Mesendoderm (in vitro differentiated cells): ENCODE data around the gene SAMD11.

Source experiments
- DNase-seq: peaks from one replicate; pipeline ENCODE4 v3.0.0; 2013
- H2AK5ac ChIP-seq: 2 replicates; pipeline ENCODE4 v1.6.1; 2013; ENCODE audit warnings: low read length, inconsistent platforms
- H2BK120ac ChIP-seq: 2 replicates; pipeline ENCODE4 v1.6.1; 2013; ENCODE audit warnings: low read depth, mild to moderate bottlenecking, low read length, moderate library complexity, mixed read lengths
- H2BK15ac ChIP-seq: replicated peaks from 2 replicates; pipeline ENCODE4 v1.6.1; 2013; ENCODE audit warnings: low read depth, mild to moderate bottlenecking, moderate library complexity
- H2BK5ac ChIP-seq: 2 replicates; pipeline ENCODE4 v1.6.1; 2013; ENCODE audit warnings: low read length, inconsistent platforms
- H3K18ac ChIP-seq: 2 replicates; pipeline ENCODE4 v1.6.1; 2013; ENCODE audit warnings: mild to moderate bottlenecking, low read length, mixed read lengths
- H3K23ac ChIP-seq: one replicate; pipeline ENCODE4 v1.6.1; 2013; ENCODE audit warnings: low read length
- H3K27ac ChIP-seq: 2 replicates; pipeline ENCODE4 v1.5.1; 2013; ENCODE audit warnings: low read depth, mild to moderate bottlenecking, inconsistent platforms, low read length, moderate library complexity
- H3K27me3 ChIP-seq: 2 replicates; pipeline ENCODE4 v1.6.1; 2013; ENCODE audit warnings: low read length, control low read depth, mild to moderate bottlenecking, inconsistent platforms; ENCODE audit not compliant: insufficient read depth, poor library complexity
- H3K36me3 ChIP-seq: 2 replicates; pipeline ENCODE4 v1.6.1; 2013; ENCODE audit warnings: low read length, inconsistent platforms; ENCODE audit not compliant: control insufficient read depth, insufficient read depth
- H3K4ac ChIP-seq: one replicate; pipeline ENCODE4 v1.6.1; 2013; ENCODE audit warnings: low read depth, mild to moderate bottlenecking, low read length, moderate library complexity
- H3K4me1 ChIP-seq: 2 replicates; pipeline ENCODE4 v1.6.1; 2013; ENCODE audit warnings: low read depth, low read length, inconsistent platforms; ENCODE audit not compliant: control insufficient read depth
- H3K4me2 ChIP-seq: 2 replicates; pipeline ENCODE4 v1.6.1; 2013; ENCODE audit warnings: low read length
- H3K4me3 ChIP-seq: 2 replicates; pipeline ENCODE4 v1.5.1; 2013; ENCODE audit warnings: mild to moderate bottlenecking, low read length
- H3K56ac ChIP-seq: one replicate; pipeline ENCODE4 v1.6.1; 2013; ENCODE audit warnings: low read length
- H3K79me1 ChIP-seq: 2 replicates; pipeline ENCODE4 v1.6.1; 2013; ENCODE audit warnings: low read length, inconsistent platforms
- H3K79me2 ChIP-seq: 2 replicates; pipeline ENCODE4 v1.6.1; 2013; ENCODE audit warnings: mild to moderate bottlenecking, low read length; ENCODE audit not compliant: control insufficient read depth, insufficient read depth
- H3K9ac ChIP-seq: 2 replicates; pipeline ENCODE4 v1.6.1; 2013; ENCODE audit warnings: low read length, inconsistent platforms
- H4K5ac ChIP-seq: one replicate; pipeline ENCODE4 v1.6.1; 2013; ENCODE audit warnings: low read length
- H4K8ac ChIP-seq: one replicate; pipeline ENCODE4 v1.6.1; 2013; ENCODE audit warnings: low read depth, mild to moderate bottlenecking, control low read depth, low read length, moderate library complexity
- WGBS: extraction: QIAGEN DNeasy Blood & Tissue Kit; methylation state at CpG from one replicate; pipeline ENCODE4 v1.1.7; 2013; ENCODE audit warnings: low lambda C conversion rate, missing lambda C conversion rate; ENCODE audit not compliant: insufficient coverage; ENCODE audit errors: extremely low coverage; 5-methylcytosine and 5-hydroxymethylcytosine counted together

Gene SAMD11

DNA sequence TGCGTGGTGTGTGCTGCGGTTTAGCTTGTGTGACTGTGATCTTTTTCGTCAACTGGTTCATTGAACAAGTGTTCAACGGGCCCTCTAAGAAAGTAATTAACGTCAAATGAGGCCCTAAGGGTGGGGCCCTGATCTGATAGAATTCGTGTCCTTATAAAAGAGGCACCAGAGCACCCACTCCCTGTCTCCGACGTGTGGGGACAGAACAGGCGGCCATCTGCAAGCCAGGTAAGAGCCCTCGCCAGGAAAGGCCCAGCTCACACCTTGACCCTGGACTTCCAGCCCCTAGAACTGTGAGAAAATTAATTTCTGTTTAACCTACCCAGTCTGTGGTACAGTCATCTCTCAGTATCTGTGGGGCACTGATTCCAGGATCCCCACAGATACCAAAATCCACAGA, 20.4 kb upstream of the SAMD11 start:
- Histone ChIP-seq H3K4me1 (no peaks in the 10 kb centered on the region), H4K8ac (no peak overlapping the region), H3K27me3 (no peaks in the 10 kb centered on the region), H3K56ac (no peak overlapping the region), H3K18ac (no peak overlapping the region), H3K4ac (no peak overlapping the region), H2BK15ac (no peak overlapping the region), H2AK5ac (no peak overlapping the region), H3K4me2 (no peak overlapping the region), H2BK5ac (no peak overlapping the region), H3K9ac (no peak overlapping the region), H3K4me3 (no peak overlapping the region), H2BK120ac (no peak overlapping the region), H3K79me2 (no peaks in the 10 kb centered on the region), H3K36me3 (no peaks in the 10 kb centered on the region), H4K5ac (no peak overlapping the region), H3K27ac (no peak overlapping the region), H3K79me1 (no peaks in the 10 kb centered on the region), H3K23ac (no peak overlapping the region)
- no peak for DNase-seq
- WGBS, result no CpG with 5 or more reads among the region's 10 CpGs

DNA sequence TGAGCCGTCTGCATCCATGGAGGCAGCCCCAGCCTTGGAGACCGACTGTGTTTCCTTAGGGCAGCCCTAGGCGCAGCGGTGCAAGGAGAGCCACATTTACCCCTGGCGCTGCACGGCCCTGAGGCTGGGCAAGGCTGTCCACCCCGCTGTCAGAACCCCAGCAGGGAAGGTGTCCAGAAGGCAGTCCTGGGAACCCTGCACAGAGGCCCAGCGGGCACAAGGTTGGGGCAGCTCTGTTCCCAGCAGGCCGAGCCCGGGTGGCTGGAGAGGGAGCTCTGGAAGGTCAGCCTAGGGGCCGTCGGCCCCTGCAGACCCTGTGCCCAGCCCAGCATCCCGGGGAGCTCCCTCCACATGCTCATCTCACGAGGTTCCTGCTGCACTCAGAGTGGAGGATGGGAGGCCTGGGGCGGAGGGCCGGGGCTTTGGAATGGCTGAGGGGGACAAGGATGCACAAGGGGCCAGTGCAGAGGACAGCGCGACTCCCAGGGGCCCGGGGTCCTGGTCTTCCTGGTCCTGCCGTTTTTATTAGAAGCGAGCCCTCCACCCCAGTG, 19.9 kb upstream of the SAMD11 start:
- DNase-seq, result no peak
- Histone ChIP-seq H2BK15ac (no peak overlapping the region), H3K18ac (peak overlapping the region; percentile 10), H3K79me1 (no peaks in the 10 kb centered on the region), H2AK5ac (no peak overlapping the region), H4K5ac (no peak overlapping the region), H3K27me3 (no peaks in the 10 kb centered on the region), H2BK5ac (no peak overlapping the region), H3K4me1 (no peaks in the 10 kb centered on the region), H3K4me3 (no peak overlapping the region), H3K36me3 (no peaks in the 10 kb centered on the region), H3K9ac (no peak overlapping the region), H3K23ac (no peak overlapping the region), H3K4me2 (no peak overlapping the region), H3K79me2 (no peaks in the 10 kb centered on the region), H4K8ac (no peak overlapping the region), H2BK120ac (no peak overlapping the region), H3K56ac (peak overlapping the region; percentile 5), H3K4ac (no peak overlapping the region), H3K27ac (no peak overlapping the region)
- WGBS, result no CpG with 5 or more reads among the region's 21 CpGs

DNA sequence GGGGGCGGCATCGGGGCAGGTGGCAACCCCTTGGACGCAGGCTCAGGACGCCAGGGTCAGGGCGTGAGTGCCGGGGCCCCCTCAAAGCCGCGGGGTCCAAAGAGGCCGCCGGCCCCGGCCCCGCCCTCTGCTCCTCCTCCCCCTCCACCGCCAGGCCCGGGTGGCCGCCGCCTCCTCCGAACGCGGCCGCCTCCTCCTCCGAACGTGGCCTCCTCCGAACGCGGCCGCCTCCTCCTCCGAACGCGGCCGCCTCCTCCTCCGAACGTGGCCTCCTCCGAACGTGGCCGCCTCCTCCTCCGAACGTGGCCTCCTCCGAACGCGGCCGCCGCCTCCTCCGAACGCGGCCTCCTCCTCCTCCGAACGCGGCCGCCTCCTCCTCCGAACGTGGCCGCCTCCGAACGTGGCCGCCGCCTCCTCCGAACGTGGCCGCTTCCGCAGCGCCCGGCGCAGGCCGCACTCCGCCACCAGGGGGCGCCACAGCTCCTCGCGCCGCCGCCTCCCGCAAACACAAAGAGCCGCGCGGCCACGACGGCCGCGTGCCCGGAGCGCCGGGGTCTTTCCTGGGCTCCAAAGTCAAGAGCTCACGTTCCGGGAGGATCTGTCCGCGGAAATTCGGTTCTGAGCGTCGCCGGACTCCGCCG, 19.3 kb upstream of the SAMD11 start:
- no peaks in the 10 kb centered on the region for H3K4me1 ChIP-seq
- no CpG with 5 or more reads among the region's 91 CpGs for WGBS

GRCh38 chr1:905071-905749, 18.5 kb upstream of the SAMD11 start:
- H3K27me3 ChIP-seq, result no peaks in the 10 kb centered on the region
- DNase-seq, result peak; percentile 64

More for the DNA sequence above, 19.3 kb upstream of the SAMD11 start:
- no peak overlapping the region for H3K27ac ChIP-seq
- H2BK15ac ChIP-seq, result no peak overlapping the region
- peak overlapping the region; percentile 84 for H3K4ac ChIP-seq
- H3K27me3 ChIP-seq, result no peaks in the 10 kb centered on the region
- peak; percentile 86 for DNase-seq
- H2BK120ac ChIP-seq, result no peak overlapping the region
- peak overlapping the region; percentile 86 for H3K56ac ChIP-seq
- H3K79me2 ChIP-seq, result no peaks in the 10 kb centered on the region
- H3K18ac ChIP-seq, result peak overlapping the region; percentile 88
- H2BK5ac ChIP-seq, result no peak overlapping the region
- H4K5ac ChIP-seq, result no peak overlapping the region
- no peaks in the 10 kb centered on the region for H3K36me3 ChIP-seq
- no peak overlapping the region for H3K4me3 ChIP-seq
- no peak overlapping the region for H2AK5ac ChIP-seq
- H3K9ac ChIP-seq, result peak overlapping the region; percentile 34
- H3K79me1 ChIP-seq, result no peaks in the 10 kb centered on the region
- no peak overlapping the region for H3K23ac ChIP-seq
- H3K4me2 ChIP-seq, result no peak overlapping the region
- H4K8ac ChIP-seq, result no peak overlapping the region

GRCh38 chr1:905811-906599, 17.7 kb upstream of the SAMD11 start:
- no peak overlapping the region for H3K56ac ChIP-seq
- H3K4me2 ChIP-seq, result no peak overlapping the region
- H3K4ac ChIP-seq, result no peak overlapping the region
- H3K36me3 ChIP-seq, result no peaks in the 10 kb centered on the region
- no peak overlapping the region for H2BK15ac ChIP-seq
- DNase-seq, result no peak
- H2BK5ac ChIP-seq, result no peak overlapping the region
- no peaks in the 10 kb centered on the region for H3K27me3 ChIP-seq
- H3K9ac ChIP-seq, result no peak overlapping the region
- no peaks in the 10 kb centered on the region for H3K4me1 ChIP-seq
- no peak overlapping the region for H4K8ac ChIP-seq
- WGBS, result no CpG with 5 or more reads among the region's 13 CpGs
- no peak overlapping the region for H3K18ac ChIP-seq
- H3K79me2 ChIP-seq, result no peaks in the 10 kb centered on the region
- H3K23ac ChIP-seq, result no peak overlapping the region
- no peak overlapping the region for H2AK5ac ChIP-seq
- H3K4me3 ChIP-seq, result no peak overlapping the region
- H3K27ac ChIP-seq, result no peak overlapping the region
- no peak overlapping the region for H2BK120ac ChIP-seq
- H4K5ac ChIP-seq, result no peak overlapping the region
- H3K79me1 ChIP-seq, result no peaks in the 10 kb centered on the region

More at GRCh38 chr1:905071-905749, 18.5 kb upstream of the SAMD11 start:
- H3K4ac ChIP-seq, result peak overlapping the region; percentile 84
- H2AK5ac ChIP-seq, result no peak overlapping the region
- H4K5ac ChIP-seq, result no peak overlapping the region
- no peak overlapping the region for H2BK120ac ChIP-seq
- no peaks in the 10 kb centered on the region for H3K36me3 ChIP-seq
- H3K4me1 ChIP-seq, result no peaks in the 10 kb centered on the region
- H3K18ac ChIP-seq, result peak overlapping the region; percentile 88
- H3K4me3 ChIP-seq, result peak overlapping the region; percentile 46
- H4K8ac ChIP-seq, result no peak overlapping the region
- no peaks in the 10 kb centered on the region for H3K79me2 ChIP-seq
- peak overlapping the region; percentile 75 for H3K9ac ChIP-seq
- no peak overlapping the region for H2BK5ac ChIP-seq
- no peak overlapping the region for H2BK15ac ChIP-seq
- H3K56ac ChIP-seq, result peak overlapping the region; percentile 86
- no peak overlapping the region for H3K27ac ChIP-seq
- H3K79me1 ChIP-seq, result no peaks in the 10 kb centered on the region
- H3K23ac ChIP-seq, result no peak overlapping the region
- WGBS, result no CpG with 5 or more reads among the region's 49 CpGs
- H3K4me2 ChIP-seq, result peak overlapping the region; percentile 80
